Gastrocnemius medialis (tissue), 4 donors: ENCODE measurements around the gene ZBTB47. TPM values are rescaled to one million over a fixed set of nuclear protein-coding genes. Genes with fewer than 3 reads are reported as not detected.

Experiments used
- ATAC-seq, 2 donors: fragments of 150-250 bp; one replicate each; pipeline ENCODE4 v1.9.1; 2016
- DNase-seq, 2 donors: peaks; one replicate each; pipeline ENCODE4 v3.0.0-alpha.2; 2019
- H3K27ac ChIP-seq, 4 donors: fragments of 200-600 bp; sonication (generic); 1 replicate in 1 of 4; 2 replicates in 3 of 4; pipeline ENCODE4 v1.5.1; 2016 to 2018; ENCODE audit warnings: mild to moderate bottlenecking in 2 of 4, moderate library complexity in 1 of 4
- H3K27me3 ChIP-seq, 3 donors: fragments of 200-600 bp; sonication (generic) in 2 of 3; 1 replicate in 1 of 3; 2 replicates in 2 of 3; pipeline versions ENCODE4 v1.5.1 to v1.6.0; 2016 to 2019; ENCODE audit warnings: mild to moderate bottlenecking in 1 of 3, moderate library complexity in 1 of 3
- H3K36me3 ChIP-seq, 2 donors: fragments of 200-600 bp; sonication (generic) in 1 of 2; one replicate each; pipeline ENCODE4 v1.5.1; 2017 to 2018
- H3K4me1 ChIP-seq, 2 donors: fragments of 200-600 bp; sonication (generic) in 1 of 2; one replicate each; pipeline ENCODE4 v1.5.1; 2016 to 2017; ENCODE audit warnings: mild to moderate bottlenecking in 2 of 2
- H3K4me3 ChIP-seq, 4 donors: fragments of 200-600 bp; sonication (generic) in 3 of 4; 1 replicate in 1 of 4; 2 replicates in 3 of 4; pipeline ENCODE4 v1.5.1; 2016 to 2019; ENCODE audit warnings: mild to moderate bottlenecking in 2 of 4
- H3K9me3 ChIP-seq, 3 donors: fragments of 200-600 bp; sonication (generic) in 2 of 3; 1 replicate in 1 of 3; 2 replicates in 2 of 3; pipeline ENCODE4 v1.5.1; 2016 to 2019
- POLR2A ChIP-seq, 2 donors: fragments of 450-650 bp; IDR thresholded peaks; one replicate each; pipeline ENCODE4 v1.6.1; 2017; ENCODE audit warnings: antibody characterized with exemption in 2 of 2, mild to moderate bottlenecking in 2 of 2, moderate library complexity in 2 of 2
- in situ Hi-C, 4 donors: fragments of 200-750 bp; cut with MboI; loops; one replicate each; pipeline versions ENCODE4 v1.15.0 to v1.8.0; 2017; ENCODE audit warnings: low sequenced_read_pairs in 4 of 4
- intact Hi-C: fragments of 100-400 bp; cut with DNase I; formaldehyde crosslinking; loops from one replicate; pipeline ENCODE4 v1.15.1; 2023; ENCODE audit warnings: low total_unique reads
- total RNA-seq, 4 donors: library from RNA; depleted of rRNA; stranded (reverse); fragments of >200 nt; gene quantifications; one replicate each; pipeline versions ENCODE4 v1.1.0 to v1.2.3, GENCODE V29; 2016
- TF ChIP-seq, protein P1 (sequence below), 5 experiments: fragments of 450-650 bp in 3 of 5; fragments of 200-600 bp in 2 of 5; sonication (generic) in 2 of 5; IDR thresholded peaks in 4 of 5; conservative IDR thresholded peaks in 1 of 5; 1 replicate in 4 of 5; 2 replicates in 1 of 5; pipeline ENCODE4 v1.5.1; 2016 to 2019; ENCODE audit warnings: antibody characterized with exemption in 5 of 5, mild to moderate bottlenecking in 3 of 5, moderate library complexity in 3 of 5

Gene ZBTB47
- total RNA-seq, 4 donors from 2014 or later, result 141 to 256 (median 167) TPM

DNA sequence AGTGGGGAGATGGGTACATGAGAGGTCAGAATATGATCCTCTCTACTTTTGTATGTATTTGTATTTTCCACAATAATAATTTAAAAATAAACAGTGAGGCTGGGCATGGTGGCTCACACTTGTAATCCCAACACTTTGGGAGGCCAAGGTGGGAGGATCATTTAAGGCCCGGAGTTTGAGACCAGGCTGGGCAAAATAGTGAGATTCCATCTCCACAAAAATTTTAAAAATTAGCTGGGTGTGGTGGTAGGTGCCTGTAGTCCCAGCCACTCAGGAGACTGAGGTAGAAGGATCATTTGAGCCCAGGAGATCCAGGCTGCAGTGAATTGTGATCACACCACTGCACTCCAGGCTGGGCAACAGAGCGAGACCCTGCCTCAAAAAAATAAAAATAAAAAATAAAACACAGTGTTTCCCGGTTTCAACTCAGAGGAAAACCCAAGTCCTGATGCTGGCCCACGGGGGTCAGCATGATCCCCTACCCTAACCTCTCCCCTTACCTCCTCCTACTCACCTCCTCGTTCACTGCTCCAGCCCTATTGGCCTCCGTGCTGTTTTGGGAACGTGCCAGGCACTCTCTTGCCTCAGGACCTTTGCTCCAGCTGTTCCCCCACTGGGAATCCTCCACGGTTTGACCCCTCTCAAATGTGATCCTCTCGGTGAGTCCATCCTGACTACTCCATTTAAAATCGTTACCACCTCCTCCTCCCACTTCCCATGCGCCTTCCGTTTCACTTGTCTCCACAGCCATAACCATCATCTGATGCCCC, 29.0 kb downstream of the ZBTB47 start:
- H3K27ac ChIP-seq, result peak overlapping the region; percentile 94 to 100 (median 98)
- TF ChIP-seq, protein P1, sequence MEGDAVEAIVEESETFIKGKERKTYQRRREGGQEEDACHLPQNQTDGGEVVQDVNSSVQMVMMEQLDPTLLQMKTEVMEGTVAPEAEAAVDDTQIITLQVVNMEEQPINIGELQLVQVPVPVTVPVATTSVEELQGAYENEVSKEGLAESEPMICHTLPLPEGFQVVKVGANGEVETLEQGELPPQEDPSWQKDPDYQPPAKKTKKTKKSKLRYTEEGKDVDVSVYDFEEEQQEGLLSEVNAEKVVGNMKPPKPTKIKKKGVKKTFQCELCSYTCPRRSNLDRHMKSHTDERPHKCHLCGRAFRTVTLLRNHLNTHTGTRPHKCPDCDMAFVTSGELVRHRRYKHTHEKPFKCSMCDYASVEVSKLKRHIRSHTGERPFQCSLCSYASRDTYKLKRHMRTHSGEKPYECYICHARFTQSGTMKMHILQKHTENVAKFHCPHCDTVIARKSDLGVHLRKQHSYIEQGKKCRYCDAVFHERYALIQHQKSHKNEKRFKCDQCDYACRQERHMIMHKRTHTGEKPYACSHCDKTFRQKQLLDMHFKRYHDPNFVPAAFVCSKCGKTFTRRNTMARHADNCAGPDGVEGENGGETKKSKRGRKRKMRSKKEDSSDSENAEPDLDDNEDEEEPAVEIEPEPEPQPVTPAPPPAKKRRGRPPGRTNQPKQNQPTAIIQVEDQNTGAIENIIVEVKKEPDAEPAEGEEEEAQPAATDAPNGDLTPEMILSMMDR (IDR thresholded peaks at IDR 0.05 in 4 of 5, conservative IDR thresholded peaks at IDR 0.05 in 1 of 5), result no peak
- no peak for TF ChIP-seq POLR2A (IDR thresholded peaks at IDR 0.05)
- no peaks in the 10 kb centered on the region for H3K36me3 ChIP-seq
- H3K27me3 ChIP-seq, result no peaks in the 10 kb centered on the region
- no peak for ATAC-seq
- peaks cover 28 to 38% of the 10 kb centered on the region in 2 donors for H3K4me1 ChIP-seq
- H3K4me3 ChIP-seq, result peak overlapping the region in 1 of 4 donors; percentile 28
- no peaks in the 10 kb centered on the region for H3K9me3 ChIP-seq
- in situ Hi-C loops (no loop called here), intact Hi-C loops (no loop called here)
- peak in 1 of 2 donors; percentile 45 for DNase-seq

DNA sequence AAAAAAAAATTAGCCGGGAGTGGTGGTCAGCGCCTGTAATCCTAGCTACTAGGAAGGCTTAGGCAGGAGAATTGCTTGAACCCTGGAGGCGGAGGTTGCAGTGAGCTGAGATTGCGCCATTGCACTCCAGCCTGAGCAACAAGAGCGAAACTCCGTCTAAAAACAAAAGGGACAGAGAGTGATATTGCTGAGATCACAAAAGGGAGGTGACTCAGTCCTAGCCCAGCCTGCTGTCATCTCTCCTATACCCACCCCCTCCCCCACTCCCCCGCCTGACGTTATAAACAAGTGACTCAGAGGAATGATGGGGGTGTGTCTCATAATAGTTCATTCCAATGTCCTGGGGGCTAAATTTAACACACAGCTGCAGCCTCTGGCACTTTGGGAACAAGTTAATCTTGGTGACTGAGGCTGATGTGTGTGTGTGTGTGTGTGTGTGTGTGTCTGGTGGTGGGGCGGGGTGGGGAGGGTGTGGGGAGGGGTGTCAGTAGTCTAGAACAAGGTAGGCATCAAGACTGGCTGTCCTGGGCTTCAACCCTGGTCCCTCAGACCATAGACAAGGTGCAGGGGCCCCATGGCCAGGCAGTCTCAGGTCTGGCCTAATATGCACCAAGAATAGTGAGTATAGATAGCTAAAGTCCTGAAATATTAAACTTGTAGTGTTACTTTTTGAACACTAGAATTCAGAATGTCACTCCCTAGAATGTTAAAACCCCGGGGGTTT, 30.5 kb downstream of the ZBTB47 start:
- Histone ChIP-seq H3K36me3 (peaks cover 0 to 10% of the 10 kb centered on the region in 2 donors), H3K4me3 (peak overlapping the region in 3 of 4 donors; percentile 12 to 28 (median 26)), H3K27ac (peak overlapping the region; percentile 94 to 100 (median 99)), H3K9me3 (no peaks in the 10 kb centered on the region), H3K27me3 (no peaks in the 10 kb centered on the region), H3K4me1 (peaks cover 31 to 49% of the 10 kb centered on the region in 2 donors)
- intact Hi-C loops, result loop anchor here (2.0 kb wide), 1 partner anchor 17 kb away; no protein-coding TSS in a partner anchor
- TF ChIP-seq POLR2A (IDR thresholded peaks at IDR 0.05), result peak; percentile 25 to 32
- TF ChIP-seq, protein P1 (IDR thresholded peaks at IDR 0.05 in 4 of 5, conservative IDR thresholded peaks at IDR 0.05 in 1 of 5), result no peak
- ATAC-seq, result peak; percentile 74 to 78
- DNase-seq, result peak; percentile 93 to 97
- in situ Hi-C loops, result no loop called here

DNA sequence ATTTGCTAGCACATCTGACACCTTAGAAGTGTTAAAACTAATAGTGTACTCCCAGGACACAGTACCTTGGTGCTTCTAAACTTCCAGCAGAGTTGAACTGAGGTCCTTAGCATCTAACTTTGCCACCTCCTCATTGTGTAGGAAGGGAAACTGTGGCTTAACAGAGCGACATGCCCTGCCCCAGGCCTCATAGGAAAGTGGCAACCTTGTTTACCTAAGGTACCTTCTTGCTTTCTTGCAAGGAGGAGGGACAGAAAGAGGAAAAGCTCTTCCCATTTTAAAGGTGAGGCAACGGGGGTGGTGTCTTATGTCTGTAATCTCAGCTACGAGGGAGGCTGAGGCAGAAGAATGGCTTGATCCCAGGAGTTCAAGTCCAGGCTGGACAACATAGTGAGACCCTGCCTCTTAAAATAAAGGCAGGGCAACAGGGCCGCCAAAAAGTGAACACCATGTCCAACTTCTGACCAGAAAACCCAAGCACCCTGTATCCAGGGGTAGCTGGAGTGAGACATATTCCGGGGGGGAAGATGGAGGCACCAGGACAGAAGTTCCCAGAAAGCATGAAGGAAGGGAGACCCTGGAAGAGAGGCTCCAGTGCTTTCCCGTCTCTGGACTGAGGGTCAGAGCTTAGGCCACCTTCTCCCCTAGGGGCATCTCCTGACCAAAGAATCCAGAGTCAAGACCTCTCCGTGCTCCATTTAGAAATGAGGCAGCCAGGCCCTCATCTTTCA, 31.3 kb downstream of the ZBTB47 start:
- ATAC-seq, result peak in 1 of 2 donors; percentile 3
- no peak for TF ChIP-seq POLR2A (IDR thresholded peaks at IDR 0.05)
- TF ChIP-seq, protein P1 (IDR thresholded peaks at IDR 0.05 in 4 of 5, conservative IDR thresholded peaks at IDR 0.05 in 1 of 5), result peak in 1 of 5 experiments; percentile 18
- Histone ChIP-seq H3K27ac (peak overlapping the region; percentile 94 to 100 (median 99)), H3K27me3 (no peaks in the 10 kb centered on the region), H3K9me3 (no peaks in the 10 kb centered on the region), H3K4me3 (peak overlapping the region in 2 of 4 donors; percentile 64 to 82), H3K36me3 (peaks cover 0 to 15% of the 10 kb centered on the region in 2 donors), H3K4me1 (peaks cover 39 to 56% of the 10 kb centered on the region in 2 donors)
- intact Hi-C loops (loop anchor here (1.0 to 2.0 kb wide), 3 partner anchors 16 to 56 kb away; no protein-coding TSS in a partner anchor), in situ Hi-C loops (no loop called here)
- peak in 1 of 2 donors; percentile 24 for DNase-seq

DNA sequence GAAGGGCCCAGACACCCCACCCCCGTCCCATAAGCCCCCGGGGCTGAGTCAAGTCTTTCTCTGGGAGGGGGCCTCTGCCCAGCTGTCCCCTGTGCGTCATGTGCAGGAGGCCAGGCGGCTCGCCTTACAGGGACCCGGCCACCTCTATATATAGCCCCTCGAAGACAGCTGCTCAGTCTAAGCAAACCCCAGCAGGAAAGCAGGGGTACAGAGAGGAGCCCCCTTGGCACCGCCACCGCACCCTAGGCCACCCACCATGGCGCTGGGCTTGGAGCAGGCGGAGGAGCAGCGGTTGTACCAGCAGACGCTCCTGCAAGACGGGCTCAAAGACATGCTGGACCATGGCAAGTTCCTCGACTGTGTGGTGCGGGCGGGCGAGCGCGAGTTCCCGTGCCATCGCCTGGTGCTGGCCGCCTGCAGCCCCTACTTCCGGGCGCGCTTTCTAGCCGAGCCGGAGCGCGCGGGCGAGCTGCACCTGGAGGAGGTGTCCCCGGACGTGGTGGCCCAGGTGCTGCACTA, 31.9 kb downstream of the ZBTB47 start, which contains the start of gene KLHL40:
Gene KLHL40, plus strand, starts transcription at position 175 of the 519 bp plus-strand sequence. Its CDS starts 82 bp downstream, at position 257.
- Histone ChIP-seq H3K36me3 (peaks cover 0 to 22% of the 10 kb centered on the region in 2 donors), H3K4me1 (peaks cover 40 to 57% of the 10 kb centered on the region in 2 donors), H3K27ac (peak within 1 kb of the TSS; percentile 94 to 100 (median 99)), H3K4me3 (peak within 1 kb of the TSS; percentile 61 to 82 (median 70)), H3K9me3 (no peaks in the 10 kb centered on the region), H3K27me3 (no peaks in the 10 kb centered on the region)
- peak; percentile 25 to 37 for ATAC-seq
- intact Hi-C loops, result loop anchor here (1.0 to 2.0 kb wide), 3 partner anchors 15 to 55 kb away; no protein-coding TSS in a partner anchor
- in situ Hi-C loops, result no loop called here
- peak; percentile 97 to 98 for TF ChIP-seq POLR2A (IDR thresholded peaks at IDR 0.05)
- TF ChIP-seq, protein P1 (IDR thresholded peaks at IDR 0.05 in 4 of 5, conservative IDR thresholded peaks at IDR 0.05 in 1 of 5), result peak in 1 of 5 experiments; percentile 8
- DNase-seq, result peak; percentile 80 to 94
